ENCODE data around the gene EIF2S1. TPM values are rescaled to one million over a fixed set of nuclear protein-coding genes. Genes with fewer than 3 reads are reported as not detected.

Gene EIF2S1
- total and polyA plus RNA-seq, 2 of the 13 experiments (the other 11 are each of a cell fraction or from before 2014, with no cell fraction given) = 49.1 to 246 TPM

DNA sequence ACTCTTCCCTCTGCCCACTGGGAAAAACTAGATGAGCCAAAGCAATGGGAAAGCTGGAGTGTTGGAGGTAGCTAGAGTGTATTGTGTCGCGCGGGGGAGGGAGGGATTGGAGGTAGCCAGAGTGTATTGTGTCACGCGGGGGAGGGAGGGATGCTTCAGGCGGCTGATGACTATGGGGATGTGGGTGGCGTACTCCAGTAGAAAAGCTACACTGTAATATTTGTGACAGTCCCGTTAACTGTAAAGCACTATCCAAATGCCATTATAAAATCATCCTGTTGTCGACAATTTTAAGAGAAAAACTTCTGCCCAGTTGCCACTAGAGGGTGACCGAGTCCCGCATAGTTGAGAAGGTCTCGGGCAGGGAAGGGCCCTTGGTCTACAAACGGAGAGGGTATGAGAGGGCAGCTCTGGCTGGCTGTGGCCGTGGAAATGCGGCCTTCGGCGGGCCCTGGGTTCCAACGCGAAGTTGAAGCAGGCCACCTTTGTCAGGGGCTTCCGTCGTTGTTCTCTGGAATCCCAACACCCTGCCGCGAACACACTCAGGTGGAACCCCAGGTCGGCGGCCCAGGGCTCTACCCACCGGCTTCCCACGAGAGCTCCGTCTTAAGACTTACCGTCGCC, 67.0 kb downstream of the EIF2S1 start (continued):
- no peak for TF ChIP-seq JUN (CRISPR knock-in tag; IDR thresholded peaks at IDR 0.05)
- TF ChIP-seq, protein P1, sequence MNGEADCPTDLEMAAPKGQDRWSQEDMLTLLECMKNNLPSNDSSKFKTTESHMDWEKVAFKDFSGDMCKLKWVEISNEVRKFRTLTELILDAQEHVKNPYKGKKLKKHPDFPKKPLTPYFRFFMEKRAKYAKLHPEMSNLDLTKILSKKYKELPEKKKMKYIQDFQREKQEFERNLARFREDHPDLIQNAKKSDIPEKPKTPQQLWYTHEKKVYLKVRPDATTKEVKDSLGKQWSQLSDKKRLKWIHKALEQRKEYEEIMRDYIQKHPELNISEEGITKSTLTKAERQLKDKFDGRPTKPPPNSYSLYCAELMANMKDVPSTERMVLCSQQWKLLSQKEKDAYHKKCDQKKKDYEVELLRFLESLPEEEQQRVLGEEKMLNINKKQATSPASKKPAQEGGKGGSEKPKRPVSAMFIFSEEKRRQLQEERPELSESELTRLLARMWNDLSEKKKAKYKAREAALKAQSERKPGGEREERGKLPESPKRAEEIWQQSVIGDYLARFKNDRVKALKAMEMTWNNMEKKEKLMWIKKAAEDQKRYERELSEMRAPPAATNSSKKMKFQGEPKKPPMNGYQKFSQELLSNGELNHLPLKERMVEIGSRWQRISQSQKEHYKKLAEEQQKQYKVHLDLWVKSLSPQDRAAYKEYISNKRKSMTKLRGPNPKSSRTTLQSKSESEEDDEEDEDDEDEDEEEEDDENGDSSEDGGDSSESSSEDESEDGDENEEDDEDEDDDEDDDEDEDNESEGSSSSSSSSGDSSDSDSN (CRISPR knock-in tag; IDR thresholded peaks at IDR 0.05) = peak; percentile 67
- TF ChIP-seq, protein P2, sequence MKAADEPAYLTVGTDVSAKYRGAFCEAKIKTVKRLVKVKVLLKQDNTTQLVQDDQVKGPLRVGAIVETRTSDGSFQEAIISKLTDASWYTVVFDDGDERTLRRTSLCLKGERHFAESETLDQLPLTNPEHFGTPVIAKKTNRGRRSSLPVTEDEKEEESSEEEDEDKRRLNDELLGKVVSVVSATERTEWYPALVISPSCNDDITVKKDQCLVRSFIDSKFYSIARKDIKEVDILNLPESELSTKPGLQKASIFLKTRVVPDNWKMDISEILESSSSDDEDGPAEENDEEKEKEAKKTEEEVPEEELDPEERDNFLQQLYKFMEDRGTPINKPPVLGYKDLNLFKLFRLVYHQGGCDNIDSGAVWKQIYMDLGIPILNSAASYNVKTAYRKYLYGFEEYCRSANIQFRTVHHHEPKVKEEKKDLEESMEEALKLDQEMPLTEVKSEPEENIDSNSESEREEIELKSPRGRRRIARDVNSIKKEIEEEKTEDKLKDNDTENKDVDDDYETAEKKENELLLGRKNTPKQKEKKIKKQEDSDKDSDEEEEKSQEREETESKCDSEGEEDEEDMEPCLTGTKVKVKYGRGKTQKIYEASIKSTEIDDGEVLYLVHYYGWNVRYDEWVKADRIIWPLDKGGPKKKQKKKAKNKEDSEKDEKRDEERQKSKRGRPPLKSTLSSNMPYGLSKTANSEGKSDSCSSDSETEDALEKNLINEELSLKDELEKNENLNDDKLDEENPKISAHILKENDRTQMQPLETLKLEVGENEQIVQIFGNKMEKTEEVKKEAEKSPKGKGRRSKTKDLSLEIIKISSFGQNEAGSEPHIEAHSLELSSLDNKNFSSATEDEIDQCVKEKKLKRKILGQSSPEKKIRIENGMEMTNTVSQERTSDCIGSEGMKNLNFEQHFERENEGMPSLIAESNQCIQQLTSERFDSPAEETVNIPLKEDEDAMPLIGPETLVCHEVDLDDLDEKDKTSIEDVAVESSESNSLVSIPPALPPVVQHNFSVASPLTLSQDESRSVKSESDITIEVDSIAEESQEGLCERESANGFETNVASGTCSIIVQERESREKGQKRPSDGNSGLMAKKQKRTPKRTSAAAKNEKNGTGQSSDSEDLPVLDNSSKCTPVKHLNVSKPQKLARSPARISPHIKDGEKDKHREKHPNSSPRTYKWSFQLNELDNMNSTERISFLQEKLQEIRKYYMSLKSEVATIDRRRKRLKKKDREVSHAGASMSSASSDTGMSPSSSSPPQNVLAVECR (CRISPR knock-in tag; IDR thresholded peaks at IDR 0.05; ENCODE audit: borderline replicate concordance) = 0 out of 2 replicates have a peak, but pooled peaks have one; percentile 27
- no peak for TF ChIP-seq SAFB2 (CRISPR knock-in tag; IDR thresholded peaks at IDR 0.05; ENCODE audit: borderline replicate concordance, low read depth)
- TF ChIP-seq ZNF83 (CRISPR knock-in tag; IDR thresholded peaks at IDR 0.05; ENCODE audit: borderline replicate concordance) = no peak
- TF ChIP-seq ZNF776 (CRISPR knock-in tag; IDR thresholded peaks at IDR 0.05) = no peak
- TF ChIP-seq ARNT (IDR thresholded peaks at IDR 0.05) = no peak
- no peak for TF ChIP-seq ARID2 (CRISPR knock-in tag; IDR thresholded peaks at IDR 0.05; ENCODE audit: borderline replicate concordance)
- TF ChIP-seq RAD21 (CRISPR knock-in tag; IDR thresholded peaks at IDR 0.05) = peak; percentile 82
- TF ChIP-seq IRF2 (CRISPR knock-in tag; IDR thresholded peaks at IDR 0.05) = 0 out of 2 replicates have a peak, but pooled peaks have one; percentile 33
- no peak for TF ChIP-seq KLF9 (CRISPR knock-in tag; IDR thresholded peaks at IDR 0.05; ENCODE audit: low read depth)
- peak; percentile 81 for TF ChIP-seq XRCC5 (optimal IDR thresholded peaks at IDR 0.05; ENCODE audit: low read length)
- TF ChIP-seq TBX3 (IDR thresholded peaks at IDR 0.05; ENCODE audit: borderline replicate concordance) = no peak
- no peak for TF ChIP-seq HOXA7 (CRISPR knock-in tag; IDR thresholded peaks at IDR 0.05)
- TF ChIP-seq ZNF124 (CRISPR knock-in tag; IDR thresholded peaks at IDR 0.05) = no peak
- no peak for TF ChIP-seq NCOA5 (CRISPR knock-in tag; IDR thresholded peaks at IDR 0.05)
- TF ChIP-seq, protein P3, sequence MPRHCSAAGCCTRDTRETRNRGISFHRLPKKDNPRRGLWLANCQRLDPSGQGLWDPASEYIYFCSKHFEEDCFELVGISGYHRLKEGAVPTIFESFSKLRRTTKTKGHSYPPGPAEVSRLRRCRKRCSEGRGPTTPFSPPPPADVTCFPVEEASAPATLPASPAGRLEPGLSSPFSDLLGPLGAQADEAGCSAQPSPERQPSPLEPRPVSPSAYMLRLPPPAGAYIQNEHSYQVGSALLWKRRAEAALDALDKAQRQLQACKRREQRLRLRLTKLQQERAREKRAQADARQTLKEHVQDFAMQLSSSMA (CRISPR knock-in tag; IDR thresholded peaks at IDR 0.05) = no peak
- TF ChIP-seq, protein P4, sequence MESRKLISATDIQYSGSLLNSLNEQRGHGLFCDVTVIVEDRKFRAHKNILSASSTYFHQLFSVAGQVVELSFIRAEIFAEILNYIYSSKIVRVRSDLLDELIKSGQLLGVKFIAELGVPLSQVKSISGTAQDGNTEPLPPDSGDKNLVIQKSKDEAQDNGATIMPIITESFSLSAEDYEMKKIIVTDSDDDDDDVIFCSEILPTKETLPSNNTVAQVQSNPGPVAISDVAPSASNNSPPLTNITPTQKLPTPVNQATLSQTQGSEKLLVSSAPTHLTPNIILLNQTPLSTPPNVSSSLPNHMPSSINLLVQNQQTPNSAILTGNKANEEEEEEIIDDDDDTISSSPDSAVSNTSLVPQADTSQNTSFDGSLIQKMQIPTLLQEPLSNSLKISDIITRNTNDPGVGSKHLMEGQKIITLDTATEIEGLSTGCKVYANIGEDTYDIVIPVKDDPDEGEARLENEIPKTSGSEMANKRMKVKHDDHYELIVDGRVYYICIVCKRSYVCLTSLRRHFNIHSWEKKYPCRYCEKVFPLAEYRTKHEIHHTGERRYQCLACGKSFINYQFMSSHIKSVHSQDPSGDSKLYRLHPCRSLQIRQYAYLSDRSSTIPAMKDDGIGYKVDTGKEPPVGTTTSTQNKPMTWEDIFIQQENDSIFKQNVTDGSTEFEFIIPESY (CRISPR knock-in tag; IDR thresholded peaks at IDR 0.05) = 0 out of 2 replicates have a peak, but pooled peaks have one; percentile 9
- TF ChIP-seq, protein P5, sequence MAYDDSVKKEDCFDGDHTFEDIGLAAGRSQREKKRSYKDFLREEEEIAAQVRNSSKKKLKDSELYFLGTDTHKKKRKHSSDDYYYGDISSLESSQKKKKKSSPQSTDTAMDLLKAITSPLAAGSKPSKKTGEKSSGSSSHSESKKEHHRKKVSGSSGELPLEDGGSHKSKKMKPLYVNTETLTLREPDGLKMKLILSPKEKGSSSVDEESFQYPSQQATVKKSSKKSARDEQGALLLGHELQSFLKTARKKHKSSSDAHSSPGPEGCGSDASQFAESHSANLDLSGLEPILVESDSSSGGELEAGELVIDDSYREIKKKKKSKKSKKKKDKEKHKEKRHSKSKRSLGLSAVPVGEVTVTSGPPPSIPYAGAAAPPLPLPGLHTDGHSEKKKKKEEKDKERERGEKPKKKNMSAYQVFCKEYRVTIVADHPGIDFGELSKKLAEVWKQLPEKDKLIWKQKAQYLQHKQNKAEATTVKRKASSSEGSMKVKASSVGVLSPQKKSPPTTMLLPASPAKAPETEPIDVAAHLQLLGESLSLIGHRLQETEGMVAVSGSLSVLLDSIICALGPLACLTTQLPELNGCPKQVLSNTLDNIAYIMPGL (CRISPR knock-in tag; IDR thresholded peaks at IDR 0.05; ENCODE audit: borderline replicate concordance in 1 of 2, low read depth in 1 of 2) = peak; percentile 37 to 50; a peak in 1 of 4 replicates
